Measurements from ENCODE around the gene COX4I2.

- TF ChIP-seq POLR2AphosphoS5 (IDR thresholded peaks at IDR 0.05; ENCODE audit: low read depth, low read length) = no peak
- TF ChIP-seq POLR2A (IDR thresholded peaks at IDR 0.05; ENCODE audit: low read depth, low read length) = no peak
- no peak for TF ChIP-seq SPI1 (IDR thresholded peaks at IDR 0.05; ENCODE audit: low read depth, low read length)
- TF ChIP-seq TAF1 (IDR thresholded peaks at IDR 0.05; ENCODE audit: low read depth, low read length) = no peak
- TF ChIP-seq POU2F2 (IDR thresholded peaks at IDR 0.05; ENCODE audit: low read depth, low read length) = no peak
- no peak for TF ChIP-seq PAX5 (IDR thresholded peaks at IDR 0.05; ENCODE audit: insufficient read depth, low read length, severe bottlenecking)
These were observed 42.9 kb upstream of the COX4I2 start for GRCh38 chr20:31594558-31595379.
